ENCODE data around the gene B4GALT5. TPM values are rescaled to one million over a fixed set of nuclear protein-coding genes. Genes with fewer than 3 reads are reported as not detected.

Gene B4GALT5
- total RNA-seq, 1 donor from 2014 or later: 31.0 TPM

DNA sequence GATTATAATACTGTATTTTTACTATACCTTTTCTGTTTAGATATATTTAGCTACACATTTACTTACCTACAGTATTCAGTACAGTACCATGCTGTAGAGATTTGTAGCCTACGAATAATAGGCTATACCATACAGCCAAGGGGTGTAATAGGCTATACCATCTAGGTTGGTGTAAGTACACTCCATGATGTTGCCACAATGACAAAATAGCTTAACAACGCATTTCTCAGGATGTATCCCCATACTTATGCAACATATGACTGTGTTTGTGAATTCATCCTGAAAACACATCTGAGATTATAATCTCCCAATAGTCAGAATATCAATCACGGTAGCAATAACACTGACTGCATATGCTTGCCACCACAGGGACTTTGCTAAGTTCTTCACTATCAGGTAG, 20.7 kb downstream of the B4GALT5 start:
- no peak for DNase-seq
- intact Hi-C loops (cut with micrococcal nuclease): loop anchor here (10.0 kb wide), 1 partner anchor 58 kb away; no protein-coding TSS in a partner anchor
- no peak overlapping the region for H3K27ac ChIP-seq (replicated peaks)
- peaks cover 90% of the 10 kb centered on the region for H3K4me1 ChIP-seq
- TF ChIP-seq, protein P1, sequence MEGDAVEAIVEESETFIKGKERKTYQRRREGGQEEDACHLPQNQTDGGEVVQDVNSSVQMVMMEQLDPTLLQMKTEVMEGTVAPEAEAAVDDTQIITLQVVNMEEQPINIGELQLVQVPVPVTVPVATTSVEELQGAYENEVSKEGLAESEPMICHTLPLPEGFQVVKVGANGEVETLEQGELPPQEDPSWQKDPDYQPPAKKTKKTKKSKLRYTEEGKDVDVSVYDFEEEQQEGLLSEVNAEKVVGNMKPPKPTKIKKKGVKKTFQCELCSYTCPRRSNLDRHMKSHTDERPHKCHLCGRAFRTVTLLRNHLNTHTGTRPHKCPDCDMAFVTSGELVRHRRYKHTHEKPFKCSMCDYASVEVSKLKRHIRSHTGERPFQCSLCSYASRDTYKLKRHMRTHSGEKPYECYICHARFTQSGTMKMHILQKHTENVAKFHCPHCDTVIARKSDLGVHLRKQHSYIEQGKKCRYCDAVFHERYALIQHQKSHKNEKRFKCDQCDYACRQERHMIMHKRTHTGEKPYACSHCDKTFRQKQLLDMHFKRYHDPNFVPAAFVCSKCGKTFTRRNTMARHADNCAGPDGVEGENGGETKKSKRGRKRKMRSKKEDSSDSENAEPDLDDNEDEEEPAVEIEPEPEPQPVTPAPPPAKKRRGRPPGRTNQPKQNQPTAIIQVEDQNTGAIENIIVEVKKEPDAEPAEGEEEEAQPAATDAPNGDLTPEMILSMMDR (IDR thresholded peaks at IDR 0.05; ENCODE audit: borderline replicate concordance): no peak
- H3K27me3 ChIP-seq (ENCODE audit: low read depth): no peaks in the 10 kb centered on the region
- no peak overlapping the region for H3K4me3 ChIP-seq
- H3K9me3 ChIP-seq (replicated peaks): no peaks in the 10 kb centered on the region
- H3K36me3 ChIP-seq: no peaks in the 10 kb centered on the region

DNA sequence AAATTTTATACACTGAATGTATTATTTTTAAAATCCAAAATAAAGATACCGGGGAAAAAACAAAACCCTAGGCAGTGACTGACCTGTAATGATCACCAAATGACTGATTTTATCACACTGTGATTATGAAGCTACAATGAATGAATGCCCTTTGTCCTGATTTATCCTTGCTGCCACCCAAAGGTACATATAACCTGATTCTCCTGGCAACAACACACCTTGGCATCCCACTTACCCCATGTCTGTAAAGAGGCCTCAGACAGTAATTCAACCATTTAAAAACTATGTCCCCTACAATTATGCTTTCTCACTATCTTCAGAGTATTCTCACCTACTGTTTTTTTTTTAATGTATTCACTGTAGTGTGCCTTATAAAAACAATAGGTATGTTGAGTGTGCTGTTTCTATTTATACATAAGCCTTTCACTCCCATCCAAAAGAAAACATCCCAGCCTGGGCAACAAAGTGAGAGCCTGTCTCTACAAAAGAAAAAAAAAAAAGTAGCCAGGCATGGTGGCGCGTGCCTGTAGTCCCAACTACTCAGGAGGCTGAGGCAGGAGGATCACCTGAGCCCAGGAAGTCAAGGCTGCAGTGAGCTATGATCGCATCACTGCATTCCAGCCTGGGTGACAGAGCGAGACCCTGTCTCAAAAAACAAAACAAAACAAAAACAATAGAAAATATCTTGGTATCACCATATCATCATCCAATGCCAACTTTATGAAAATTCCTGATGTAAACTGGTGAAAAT, 21.7 kb downstream of the B4GALT5 start:
- TF ChIP-seq, protein P1 (IDR thresholded peaks at IDR 0.05; ENCODE audit: borderline replicate concordance): no peak
- no peak overlapping the region for H3K4me3 ChIP-seq
- H3K9me3 ChIP-seq (replicated peaks): no peaks in the 10 kb centered on the region
- H3K4me1 ChIP-seq: peaks cover 90% of the 10 kb centered on the region
- DNase-seq: no peak
- no peak overlapping the region for H3K27ac ChIP-seq (replicated peaks)
- H3K36me3 ChIP-seq: no peaks in the 10 kb centered on the region
- intact Hi-C loops (cut with micrococcal nuclease): loop anchor here (10.0 kb wide), 1 partner anchor 57 kb away; no protein-coding TSS in a partner anchor
- H3K27me3 ChIP-seq (ENCODE audit: low read depth): no peaks in the 10 kb centered on the region

- intact Hi-C loops (cut with micrococcal nuclease): loop anchor here (10.0 kb wide), 1 partner anchor 56 kb away; no protein-coding TSS in a partner anchor
- peaks cover 90% of the 10 kb centered on the region for H3K4me1 ChIP-seq
These were observed 22.6 kb downstream of the B4GALT5 start for GRCh38 chr20:49690899-49691620.

GRCh38 chr20:49687595-49688567, 25.8 kb downstream of the B4GALT5 start:
- Histone ChIP-seq H3K9me3 (replicated peaks) (no peaks in the 10 kb centered on the region), H3K27ac (replicated peaks) (peak overlapping the region; percentile 37), H3K36me3 (peaks cover under 1% of the 10 kb centered on the region), H3K4me3 (no peak overlapping the region), H3K27me3 (ENCODE audit: low read depth) (no peaks in the 10 kb centered on the region), H3K4me1 (peaks cover 84% of the 10 kb centered on the region)
- DNase-seq: no peak
- TF ChIP-seq, protein P1 (IDR thresholded peaks at IDR 0.05; ENCODE audit: borderline replicate concordance): no peak
- intact Hi-C loops (cut with micrococcal nuclease): no loop called here

More at GRCh38 chr20:49690899-49691620, 22.6 kb downstream of the B4GALT5 start:
- Histone ChIP-seq H3K27me3 (ENCODE audit: low read depth) (no peaks in the 10 kb centered on the region), H3K27ac (replicated peaks) (peak overlapping the region; percentile 39), H3K4me3 (no peak overlapping the region), H3K36me3 (no peaks in the 10 kb centered on the region), H3K9me3 (replicated peaks) (no peaks in the 10 kb centered on the region)
- DNase-seq: no peak
- TF ChIP-seq, protein P1 (IDR thresholded peaks at IDR 0.05; ENCODE audit: borderline replicate concordance): no peak

DNA sequence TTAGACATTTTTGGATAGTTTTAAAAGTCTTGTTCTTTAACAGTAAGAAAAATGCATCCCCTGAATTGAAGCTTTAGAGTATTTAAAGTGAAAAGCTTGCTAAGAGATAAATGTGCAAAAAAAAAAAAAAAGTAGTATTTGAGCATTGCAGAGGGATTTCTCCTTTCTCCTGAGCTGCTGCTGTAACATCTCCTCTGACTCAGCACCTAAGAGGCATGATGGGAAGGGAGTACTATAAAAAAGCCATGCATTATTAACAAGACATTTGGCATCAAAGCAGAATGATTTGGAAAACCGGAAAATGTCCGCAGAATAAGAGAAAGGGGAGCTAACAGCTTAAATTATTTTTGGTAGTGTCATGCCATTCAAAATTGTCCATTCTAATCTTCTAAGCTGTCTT, 27.9 kb downstream of the B4GALT5 start:
- no peaks in the 10 kb centered on the region for H3K27me3 ChIP-seq (ENCODE audit: low read depth)
- peaks cover 72% of the 10 kb centered on the region for H3K4me1 ChIP-seq
- H3K9me3 ChIP-seq (replicated peaks): no peaks in the 10 kb centered on the region
- peak overlapping the region; percentile 31 for H3K27ac ChIP-seq (replicated peaks)
- no peak overlapping the region for H3K4me3 ChIP-seq
- H3K36me3 ChIP-seq: peaks cover 4% of the 10 kb centered on the region
- no peak for DNase-seq
- intact Hi-C loops (cut with micrococcal nuclease): no loop called here
- TF ChIP-seq, protein P1 (IDR thresholded peaks at IDR 0.05; ENCODE audit: borderline replicate concordance): no peak
